Trophoblast cell (in vitro differentiated cells and primary cell): Measurements from ENCODE around the gene TYMP.

Experiments used
- DNase-seq, 2 donors: peaks; one replicate each; pipeline ENCODE4 v3.0.0-alpha.2; 2016
- H2AFZ ChIP-seq: 2 replicates; pipeline ENCODE4 v1.6.1; 2013; ENCODE audit warnings: low read length, moderate library complexity, mild to moderate bottlenecking; ENCODE audit not compliant: insufficient read depth, poor library complexity
- H2AK5ac ChIP-seq: 2 replicates; pipeline ENCODE4 v1.6.1; 2013; ENCODE audit warnings: mild to moderate bottlenecking, low read length
- H2BK120ac ChIP-seq: 2 replicates; pipeline ENCODE4 v1.6.1; 2013; ENCODE audit warnings: low read length, mild to moderate bottlenecking, moderate library complexity; ENCODE audit not compliant: insufficient read depth, poor library complexity
- H2BK12ac ChIP-seq: 2 replicates; pipeline ENCODE4 v1.6.1; 2013; ENCODE audit warnings: mild to moderate bottlenecking, low read length, moderate library complexity
- H2BK5ac ChIP-seq: 2 replicates; pipeline ENCODE4 v1.6.1; 2013; ENCODE audit warnings: low read length, low read depth, moderate library complexity, mild to moderate bottlenecking; ENCODE audit not compliant: poor library complexity
- H3K14ac ChIP-seq: 2 replicates; pipeline ENCODE4 v1.6.1; 2013; ENCODE audit warnings: mild to moderate bottlenecking, low read length
- H3K18ac ChIP-seq: 2 replicates; pipeline ENCODE4 v1.6.1; 2013; ENCODE audit warnings: mild to moderate bottlenecking, low read length
- H3K23ac ChIP-seq: 2 replicates; pipeline ENCODE4 v1.6.1; 2013; ENCODE audit warnings: low read length
- H3K27ac ChIP-seq: 2 replicates; pipeline ENCODE4 v1.5.1; 2013; ENCODE audit warnings: low read depth, mild to moderate bottlenecking, inconsistent platforms, low read length, moderate library complexity
- H3K27me3 ChIP-seq: 2 replicates; pipeline ENCODE4 v1.6.1; 2013; ENCODE audit warnings: inconsistent platforms, mild to moderate bottlenecking, low read length, moderate library complexity; ENCODE audit not compliant: insufficient read depth
- H3K36me3 ChIP-seq, 2 experiments: 1 replicate in 1 of 2; 2 replicates in 1 of 2; pipeline ENCODE4 v1.6.1; 2013; ENCODE audit warnings: low read length in 2 of 2, mild to moderate bottlenecking in 2 of 2, moderate library complexity in 1 of 2; ENCODE audit not compliant: insufficient read depth in 2 of 2, control insufficient read depth in 1 of 2
- H3K4ac ChIP-seq: 2 replicates; pipeline ENCODE4 v1.6.1; 2013; ENCODE audit warnings: low read depth, mild to moderate bottlenecking, low read length, moderate library complexity
- H3K4me1 ChIP-seq, 2 experiments: 1 replicate in 1 of 2; 2 replicates in 1 of 2; pipeline ENCODE4 v1.6.1; 2013; ENCODE audit warnings: low read length in 2 of 2, mild to moderate bottlenecking in 2 of 2, moderate library complexity in 1 of 2; ENCODE audit not compliant: insufficient read depth in 2 of 2, control insufficient read depth in 1 of 2
- H3K4me2 ChIP-seq: 2 replicates; pipeline ENCODE4 v1.6.1; 2013; ENCODE audit warnings: inconsistent platforms, mild to moderate bottlenecking, low read length, moderate library complexity
- H3K4me3 ChIP-seq: 2 replicates; pipeline ENCODE4 v1.5.1; 2013; ENCODE audit warnings: mild to moderate bottlenecking, low read depth, low read length, inconsistent platforms
- H3K79me1 ChIP-seq: one replicate; pipeline ENCODE4 v1.6.1; 2013; ENCODE audit warnings: low read length
- H3K79me2 ChIP-seq: 2 replicates; pipeline ENCODE4 v1.6.1; 2013; ENCODE audit warnings: low read length, mild to moderate bottlenecking; ENCODE audit not compliant: control insufficient read depth, insufficient read depth, poor library complexity
- H3K9ac ChIP-seq: 2 replicates; pipeline ENCODE4 v1.6.1; 2013; ENCODE audit warnings: mild to moderate bottlenecking, low read length
- H3K9me3 ChIP-seq: 2 replicates; pipeline ENCODE4 v1.6.1; 2013; ENCODE audit warnings: low read depth, mild to moderate bottlenecking, control low read depth, inconsistent platforms, low read length; ENCODE audit not compliant: insufficient read depth
- H4K12ac ChIP-seq: 2 replicates; pipeline ENCODE4 v1.6.1; 2013; ENCODE audit warnings: low read depth, mild to moderate bottlenecking, low read length, moderate library complexity
- H4K8ac ChIP-seq: 2 replicates; pipeline ENCODE4 v1.6.1; 2013; ENCODE audit warnings: low read depth, mild to moderate bottlenecking, low read length, moderate library complexity
- H4K91ac ChIP-seq: one replicate; pipeline ENCODE4 v1.6.1; 2013; ENCODE audit warnings: low read depth, mild to moderate bottlenecking, low read length, moderate library complexity
- WGBS: extraction: QIAGEN DNeasy Blood & Tissue Kit; methylation state at CpG from one replicate; pipeline ENCODE4 v1.1.7; 2013; ENCODE audit warnings: missing lambda C conversion rate; ENCODE audit not compliant: insufficient read length, insufficient coverage; ENCODE audit errors: extremely low coverage; 5-methylcytosine and 5-hydroxymethylcytosine counted together

Gene TYMP

DNA sequence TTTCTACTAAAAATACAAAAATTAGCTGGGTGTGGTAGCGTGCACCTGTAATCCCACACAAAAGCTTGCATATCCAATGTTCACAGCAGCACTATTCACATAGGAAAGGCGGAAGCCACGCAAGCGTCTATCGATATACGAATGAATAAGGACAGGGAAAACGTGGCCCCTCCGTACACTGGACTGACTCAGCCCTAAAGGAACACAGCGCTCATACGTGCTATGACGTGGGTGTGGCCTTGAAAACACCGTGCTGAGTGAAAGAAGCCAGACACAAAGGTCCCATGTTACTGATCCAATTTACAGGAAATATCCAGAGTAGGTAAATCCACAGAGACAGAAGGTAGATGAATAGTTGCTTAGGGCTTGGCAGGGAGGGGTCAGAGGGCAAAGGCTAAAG is 29.4 kb downstream of the TYMP start:
- peaks cover 28 to 29% of the 10 kb centered on the region in 2 experiments for H3K36me3 ChIP-seq
- WGBS = no CpG with 5 or more reads among the region's 12 CpGs

DNA sequence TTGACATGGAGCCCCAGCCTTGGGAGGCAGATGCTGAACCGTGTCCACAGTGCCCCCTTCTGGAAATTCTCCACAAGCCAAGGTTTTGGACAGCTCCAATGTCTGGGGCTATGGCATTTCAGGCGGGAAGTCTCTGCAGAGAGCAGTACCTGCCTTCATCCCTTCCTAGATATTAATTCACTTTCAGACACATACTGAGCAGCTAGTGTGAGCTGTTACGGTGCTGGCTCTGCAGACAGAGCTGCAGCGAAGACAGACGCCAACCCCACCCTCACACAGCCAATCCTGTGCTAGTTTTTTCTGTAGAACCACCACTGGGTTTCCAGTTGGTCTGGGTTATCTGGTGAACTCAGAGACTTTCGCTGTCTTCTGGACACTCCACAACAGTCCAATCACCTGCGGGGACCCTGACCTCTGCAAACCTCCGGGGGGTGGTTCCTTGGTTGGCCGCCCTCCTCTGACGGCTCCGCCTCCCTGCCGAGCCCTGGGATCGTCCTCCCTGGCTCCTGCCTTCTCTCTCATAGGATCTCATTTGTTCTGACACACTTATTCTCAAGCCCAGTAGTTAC is 31.4 kb downstream of the TYMP start:
- H3K4me1 ChIP-seq = peaks cover 3 to 6% of the 10 kb centered on the region in 2 experiments
- no peak overlapping the region for H4K91ac ChIP-seq
- no peaks in the 10 kb centered on the region for H3K9me3 ChIP-seq
- H3K79me2 ChIP-seq = no peaks in the 10 kb centered on the region
- H3K14ac ChIP-seq = no peak overlapping the region
- H3K27me3 ChIP-seq = no peaks in the 10 kb centered on the region
- H2BK12ac ChIP-seq = no peak overlapping the region
- DNase-seq = peak; percentile 75 to 91
- no peak overlapping the region for H4K12ac ChIP-seq
- no peak overlapping the region for H3K9ac ChIP-seq
- no peak overlapping the region for H2BK5ac ChIP-seq
- no peak overlapping the region for H3K4ac ChIP-seq
- no peak overlapping the region for H2BK120ac ChIP-seq
- no peak overlapping the region for H2AK5ac ChIP-seq
- H3K36me3 ChIP-seq = peaks cover 13 to 14% of the 10 kb centered on the region in 2 experiments
- H3K4me2 ChIP-seq = no peak overlapping the region
- H3K18ac ChIP-seq = no peak overlapping the region
- H4K8ac ChIP-seq = no peak overlapping the region
- no peak overlapping the region for H3K23ac ChIP-seq
- no peak overlapping the region for H3K4me3 ChIP-seq
- H2AFZ ChIP-seq = no peak overlapping the region
- no CpG with 5 or more reads among the region's 13 CpGs for WGBS
- H3K27ac ChIP-seq = no peak overlapping the region
- H3K79me1 ChIP-seq = no peaks in the 10 kb centered on the region

More for the DNA sequence above, 29.4 kb downstream of the TYMP start:
- Histone ChIP-seq H3K27ac (no peak overlapping the region), H4K8ac (no peak overlapping the region), H3K9me3 (no peaks in the 10 kb centered on the region), H3K4me3 (no peak overlapping the region), H2BK120ac (no peak overlapping the region), H4K91ac (no peak overlapping the region), H3K23ac (no peak overlapping the region), H4K12ac (no peak overlapping the region), H3K79me2 (no peaks in the 10 kb centered on the region), H3K14ac (no peak overlapping the region), H3K4me2 (no peak overlapping the region), H2BK12ac (no peak overlapping the region), H3K9ac (no peak overlapping the region), H3K79me1 (no peaks in the 10 kb centered on the region), H2AFZ (no peak overlapping the region), H3K27me3 (no peaks in the 10 kb centered on the region), H2AK5ac (no peak overlapping the region), H3K4me1 (peaks cover 3 to 6% of the 10 kb centered on the region in 2 experiments), H3K4ac (no peak overlapping the region), H2BK5ac (no peak overlapping the region), H3K18ac (no peak overlapping the region)
- no peak for DNase-seq

DNA sequence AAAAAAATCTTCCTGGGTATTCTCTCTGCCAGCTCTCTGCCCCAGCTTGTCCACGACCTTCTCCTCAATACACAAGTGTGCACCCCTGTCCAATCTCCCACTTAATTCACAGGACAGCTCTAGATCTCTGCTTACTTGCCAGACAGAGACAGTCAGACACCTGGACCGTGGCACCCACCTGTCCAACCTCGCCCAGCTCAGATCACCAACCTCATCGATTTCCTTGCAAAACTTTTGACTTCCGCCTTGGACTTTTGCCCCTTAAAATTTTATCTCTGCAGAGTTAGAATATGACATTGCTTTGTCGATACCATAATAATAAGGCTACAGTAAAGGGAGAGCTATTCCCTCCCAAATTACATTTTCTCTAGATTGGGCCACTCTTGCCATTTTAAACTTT is 32.7 kb downstream of the TYMP start:
- no peak overlapping the region for H3K4me3 ChIP-seq
- no peak overlapping the region for H3K18ac ChIP-seq
- no peak overlapping the region for H2AK5ac ChIP-seq
- DNase-seq = no peak
- no peak overlapping the region for H3K27ac ChIP-seq
- H3K9ac ChIP-seq = no peak overlapping the region
- peaks cover under 1 to 1% of the 10 kb centered on the region in 2 experiments for H3K36me3 ChIP-seq
- H3K4ac ChIP-seq = no peak overlapping the region
- H3K4me1 ChIP-seq = peaks cover 3 to 6% of the 10 kb centered on the region in 2 experiments
- no peak overlapping the region for H3K14ac ChIP-seq
- H2AFZ ChIP-seq = no peak overlapping the region
- H4K91ac ChIP-seq = no peak overlapping the region
- no peak overlapping the region for H2BK12ac ChIP-seq
- no peak overlapping the region for H2BK5ac ChIP-seq
- H4K8ac ChIP-seq = no peak overlapping the region
- no peaks in the 10 kb centered on the region for H3K27me3 ChIP-seq
- H2BK120ac ChIP-seq = no peak overlapping the region
- H3K4me2 ChIP-seq = no peak overlapping the region
- H3K23ac ChIP-seq = no peak overlapping the region
- no peaks in the 10 kb centered on the region for H3K9me3 ChIP-seq
- H3K79me1 ChIP-seq = no peaks in the 10 kb centered on the region
- no peaks in the 10 kb centered on the region for H3K79me2 ChIP-seq
- no peak overlapping the region for H4K12ac ChIP-seq
- WGBS = no CpG with 5 or more reads among the region's 6 CpGs

DNA sequence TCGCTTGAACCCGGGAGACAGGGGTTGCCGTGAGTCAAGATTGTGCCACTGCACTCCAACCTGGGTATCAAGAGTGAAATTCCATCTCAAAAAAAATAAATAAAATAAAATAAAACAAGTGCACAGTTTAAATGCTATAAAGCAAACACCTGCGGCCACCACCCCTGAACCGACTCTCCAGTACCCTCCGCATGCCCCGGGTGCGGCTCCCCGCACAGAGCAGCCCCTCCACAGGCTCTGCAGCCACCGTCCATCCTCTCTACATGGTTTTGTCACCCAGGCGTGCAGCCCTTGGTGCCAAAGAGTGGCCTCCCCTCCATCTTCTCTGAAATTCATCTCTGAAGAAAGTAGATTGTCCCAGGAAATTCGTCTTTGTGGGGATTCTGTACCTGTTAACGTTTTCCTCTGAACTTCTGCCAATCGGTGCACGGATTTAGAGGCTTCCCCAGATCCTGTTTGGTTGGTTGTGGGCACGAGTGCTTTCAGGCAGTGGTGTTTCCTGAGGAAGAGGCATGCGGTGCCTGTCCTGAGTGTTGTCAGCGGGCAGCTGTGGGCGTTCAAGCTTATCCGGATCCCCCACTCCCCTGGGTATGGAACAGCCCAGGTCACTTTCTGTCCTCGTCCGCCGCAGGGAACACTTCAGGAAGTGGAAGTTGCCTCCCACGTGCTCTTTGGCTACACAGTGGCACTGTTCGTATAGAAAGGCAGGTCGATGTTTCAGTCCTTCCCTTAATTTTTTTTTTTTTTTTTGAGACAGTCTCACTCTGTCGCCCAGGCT is 39.1 kb downstream of the TYMP start:
- Histone ChIP-seq H4K8ac (no peak overlapping the region), H3K9ac (no peak overlapping the region), H3K23ac (no peak overlapping the region), H3K79me2 (no peaks in the 10 kb centered on the region), H4K12ac (no peak overlapping the region), H3K79me1 (no peaks in the 10 kb centered on the region), H3K36me3 (no peaks in the 10 kb centered on the region), H3K27ac (no peak overlapping the region), H2AK5ac (no peak overlapping the region), H3K9me3 (no peaks in the 10 kb centered on the region), H3K4me1 (no peaks in the 10 kb centered on the region), H3K4me3 (no peak overlapping the region), H2BK12ac (no peak overlapping the region), H2AFZ (no peak overlapping the region), H3K4me2 (no peak overlapping the region), H2BK5ac (no peak overlapping the region), H4K91ac (no peak overlapping the region), H3K18ac (no peak overlapping the region), H3K4ac (no peak overlapping the region), H3K14ac (no peak overlapping the region), H2BK120ac (no peak overlapping the region), H3K27me3 (no peaks in the 10 kb centered on the region)
- WGBS = no CpG with 5 or more reads among the region's 27 CpGs
- no peak for DNase-seq
